Hippocampal formation (tissue), 2 donors: ENCODE data around the gene IWS1.
"Not testable (repeated sequence)": the region's sequence is repeated elsewhere in the genome, so short reads cannot be mapped to it uniquely, and the experiment has no call there.

Experiments used
- DNase-seq, 2 donors: peaks; one replicate each; lab custom pipeline; 2025; lab: John Stamatoyannopoulos, UW

IWS1 gene

DNA sequence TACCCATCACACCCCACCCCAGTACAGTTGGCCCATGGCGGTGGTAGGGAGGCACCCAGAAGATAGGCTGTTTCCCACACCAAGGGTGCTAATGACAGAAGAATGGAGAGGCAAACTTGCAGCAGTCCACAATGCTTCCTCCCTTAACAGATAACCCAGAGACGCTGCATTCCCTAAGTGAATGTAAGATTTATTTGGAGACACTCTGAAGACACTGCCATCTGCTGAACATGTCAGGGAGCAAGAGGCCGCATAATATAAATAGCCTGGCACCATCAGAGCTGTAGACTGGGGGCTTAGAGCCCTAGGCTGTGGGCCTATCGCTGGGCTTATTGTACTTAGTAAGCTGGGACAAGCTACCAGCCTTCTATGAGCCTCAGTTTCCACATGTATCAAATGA lies 2.2 kb upstream of the IWS1 start:
- no peak for DNase-seq

DNA sequence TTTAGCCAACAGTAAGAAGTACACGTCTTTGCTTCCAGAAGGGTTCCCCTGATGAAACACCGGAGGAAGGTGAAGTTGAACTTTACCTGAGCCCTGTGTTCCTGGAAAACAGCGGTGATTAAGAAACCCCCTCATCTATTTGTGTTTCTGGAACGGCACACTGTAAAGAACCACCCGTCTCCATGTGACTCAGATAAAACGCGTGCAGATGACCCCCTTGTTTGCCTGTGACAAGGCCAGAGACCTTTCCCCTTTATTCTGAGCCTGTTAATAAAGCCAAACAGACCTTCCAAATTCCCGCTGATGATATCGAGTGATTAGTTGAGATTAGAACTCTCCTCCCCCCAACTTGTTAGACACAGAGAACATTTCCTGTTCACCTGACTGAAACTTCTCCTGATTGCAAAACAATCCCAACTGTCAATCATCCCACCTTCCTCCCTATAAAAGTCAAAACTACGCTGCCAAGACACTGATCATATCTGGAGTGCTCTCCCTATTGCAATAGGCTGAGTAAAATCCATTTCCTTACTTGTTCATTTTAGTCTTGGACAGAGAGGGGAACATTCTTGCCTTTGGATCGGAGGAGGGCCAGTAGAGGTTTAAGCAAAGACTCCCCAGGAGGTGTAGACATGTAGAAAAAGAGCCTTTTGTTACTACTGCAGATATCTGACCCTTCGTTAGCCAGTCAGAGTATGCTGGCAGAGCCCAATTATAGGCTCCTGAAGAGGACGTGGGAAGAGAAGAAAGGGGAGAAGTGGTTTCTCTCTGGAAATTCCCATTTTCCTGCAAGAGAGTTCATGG lies 914 bp upstream of the IWS1 start:
- DNase-seq = no peak

DNA sequence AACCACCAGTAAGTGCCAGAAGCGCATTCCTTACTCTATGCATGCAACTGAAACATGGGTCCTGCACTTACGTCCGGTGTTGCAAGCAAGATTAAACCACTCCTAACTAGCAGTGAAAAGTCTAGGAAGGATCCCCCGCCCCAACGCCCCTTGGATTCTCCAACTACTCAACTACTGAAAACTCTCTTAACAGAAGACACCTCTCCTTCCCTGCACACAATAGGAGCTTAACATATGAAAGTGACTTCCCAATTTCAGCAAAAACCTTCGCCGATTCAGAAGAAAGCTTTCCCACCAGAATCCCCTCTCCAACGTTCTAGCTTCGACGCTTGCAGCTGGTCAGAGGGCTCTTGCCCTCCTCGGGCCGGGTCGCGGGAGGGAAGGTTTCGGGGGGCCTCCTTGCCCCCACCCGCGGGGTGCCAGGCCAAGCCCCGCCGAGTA lies 578 bp downstream of the IWS1 start:
- DNase-seq = no peak

GRCh38 chr2:127524198-127524834 lies 2.0 kb downstream of the IWS1 start:
- not testable (repeated sequence) for DNase-seq

DNA sequence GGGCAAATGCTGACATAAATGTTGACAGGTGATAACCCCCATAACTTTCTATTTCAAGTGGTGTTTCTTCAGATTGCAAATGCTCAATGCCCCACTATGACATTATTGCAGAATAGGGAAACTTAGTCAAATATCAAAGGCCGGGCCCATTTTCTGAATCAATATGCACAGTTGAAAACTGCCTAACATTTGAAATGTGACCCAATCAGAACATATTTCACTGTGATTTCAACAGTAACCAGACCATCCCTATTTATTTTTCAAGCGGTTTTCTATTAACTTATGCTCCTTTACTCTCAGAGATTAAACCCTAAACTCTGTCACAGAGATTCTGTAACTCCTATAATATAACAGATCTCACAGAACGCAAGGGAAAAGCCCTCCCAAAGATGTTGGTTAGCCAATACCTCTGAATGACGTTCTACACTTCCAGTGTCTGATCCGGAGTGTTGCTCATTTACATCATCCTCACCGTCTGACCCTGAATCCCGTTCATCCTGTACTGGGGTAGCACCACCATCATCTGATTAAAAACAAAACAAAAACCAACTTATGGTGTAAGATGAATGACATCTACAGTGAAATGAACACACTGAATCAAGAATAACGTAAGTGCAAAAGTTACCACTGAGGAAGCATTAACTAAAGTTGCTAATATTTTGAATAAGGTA lies 2.9 kb downstream of the IWS1 start:
- DNase-seq = no peak

GRCh38 chr2:127520424-127520823 lies 5.9 kb downstream of the IWS1 start:
- DNase-seq = no peak

GRCh38 chr2:127517465-127517864 lies 8.8 kb downstream of the IWS1 start:
- DNase-seq = no peak

- DNase-seq = peak; percentile 45 to 74
Observed at GRCh38 chr2:127516041-127516762, 10.1 kb downstream of the IWS1 start.

GRCh38 chr2:127515383-127515915 lies 10.8 kb downstream of the IWS1 start:
- DNase-seq = peak in 1 of 2 donors; percentile 14

- peak; percentile 54 to 70 for DNase-seq
Observed at GRCh38 chr2:127514485-127514884, 11.8 kb downstream of the IWS1 start.

DNA sequence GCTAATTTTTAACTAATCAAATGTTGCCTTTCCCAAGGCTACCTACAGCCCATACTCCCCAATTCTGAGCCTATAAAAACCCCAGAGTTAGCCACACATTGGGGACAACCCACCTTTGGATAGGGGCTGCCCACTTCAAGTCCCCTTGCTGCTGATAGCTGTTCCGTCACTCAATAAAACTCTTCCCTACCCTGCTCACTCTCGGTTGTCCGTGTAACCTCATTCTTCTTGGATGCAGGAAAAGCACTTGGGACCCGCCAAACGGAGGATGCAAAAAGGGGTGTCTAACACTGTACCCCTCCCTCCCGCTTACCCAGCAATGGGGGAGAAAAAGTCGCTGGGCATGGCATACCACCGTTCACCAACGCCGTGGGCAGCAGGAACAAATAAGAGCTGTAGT lies 12.2 kb downstream of the IWS1 start:
- DNase-seq = peak in 1 of 2 donors; percentile 59

DNA sequence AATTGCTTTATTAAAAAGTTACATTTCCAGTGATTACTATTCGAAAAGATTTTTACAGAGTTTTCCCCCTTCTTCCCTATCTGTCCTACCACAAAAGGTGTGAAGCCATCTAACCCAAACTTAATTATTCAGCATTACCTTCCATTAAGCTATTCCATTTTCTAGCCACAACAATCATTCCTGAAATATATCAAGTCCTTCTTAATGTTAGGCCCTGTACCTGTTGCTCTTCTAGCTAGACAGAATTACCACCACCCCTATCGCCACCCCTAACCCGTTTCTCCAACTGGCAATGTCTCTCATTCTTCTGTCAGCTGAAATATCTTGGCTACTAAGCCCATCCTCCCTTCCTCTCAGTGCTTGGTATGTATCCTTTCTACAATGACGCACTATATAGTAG lies 13.9 kb downstream of the IWS1 start:
- no peak for DNase-seq

- DNase-seq = no peak
Observed at GRCh38 chr2:127511917-127512316, 14.4 kb downstream of the IWS1 start.

DNA sequence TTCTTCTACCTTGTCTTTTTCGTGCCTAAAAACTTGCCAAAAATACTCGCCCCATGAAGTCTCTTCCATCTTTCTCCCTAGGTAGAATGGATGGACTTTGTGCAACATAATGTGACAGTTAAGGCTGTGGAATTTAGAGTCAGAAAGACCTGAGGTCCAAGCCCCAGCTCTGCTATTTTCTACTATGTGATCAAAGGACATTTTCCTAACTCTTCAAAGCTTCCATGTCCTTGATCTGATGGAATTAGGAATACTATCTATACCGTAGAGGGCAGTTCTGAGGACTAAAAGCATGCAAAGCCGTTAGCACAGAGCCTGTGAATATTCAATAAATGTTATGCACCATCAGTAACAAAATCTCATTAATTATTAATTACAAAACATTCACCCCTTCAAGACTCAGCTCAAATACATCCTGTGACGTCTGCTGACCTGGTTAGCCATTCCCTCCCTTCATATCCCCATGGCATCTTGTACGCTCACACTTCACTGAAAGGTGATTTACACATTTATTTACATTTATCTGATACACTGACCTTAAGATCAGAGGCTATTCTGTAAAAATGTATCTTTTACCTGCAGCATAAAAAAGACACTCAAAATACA lies 15.1 kb downstream of the IWS1 start:
- no peak for DNase-seq

- no peak for DNase-seq
Observed at GRCh38 chr2:127510073-127510472, 16.2 kb downstream of the IWS1 start.

GRCh38 chr2:127508631-127509034 lies 17.7 kb downstream of the IWS1 start:
- DNase-seq = peak; percentile 60 to 76

DNA sequence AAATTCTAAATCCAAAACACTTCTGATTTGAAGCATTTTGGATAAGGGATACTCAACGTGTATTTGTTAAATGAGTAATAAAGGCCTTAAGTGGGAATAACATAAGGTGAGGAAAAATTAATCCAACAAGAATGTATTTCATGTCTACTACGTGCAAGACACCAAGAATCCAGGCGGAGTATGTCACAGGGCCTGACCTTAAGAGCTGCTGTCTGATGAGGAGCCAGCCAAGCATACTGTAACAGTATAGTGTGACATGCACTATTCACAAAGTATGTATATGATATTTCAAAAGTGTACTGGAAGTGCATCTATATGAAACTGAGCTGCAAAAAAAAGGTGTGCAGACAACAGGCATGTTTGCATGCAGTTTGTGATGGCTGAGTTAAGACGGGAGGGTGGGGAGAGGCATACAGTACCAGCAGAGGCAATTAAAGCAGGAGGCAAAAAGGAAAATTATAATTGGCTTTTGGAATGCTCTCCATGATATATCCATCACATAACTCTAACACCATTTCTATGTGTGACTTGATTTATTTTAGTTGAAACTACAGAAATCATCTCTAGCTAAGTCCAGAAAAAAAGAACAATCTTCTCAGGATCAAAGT lies 18.2 kb downstream of the IWS1 start:
- no peak for DNase-seq

DNA sequence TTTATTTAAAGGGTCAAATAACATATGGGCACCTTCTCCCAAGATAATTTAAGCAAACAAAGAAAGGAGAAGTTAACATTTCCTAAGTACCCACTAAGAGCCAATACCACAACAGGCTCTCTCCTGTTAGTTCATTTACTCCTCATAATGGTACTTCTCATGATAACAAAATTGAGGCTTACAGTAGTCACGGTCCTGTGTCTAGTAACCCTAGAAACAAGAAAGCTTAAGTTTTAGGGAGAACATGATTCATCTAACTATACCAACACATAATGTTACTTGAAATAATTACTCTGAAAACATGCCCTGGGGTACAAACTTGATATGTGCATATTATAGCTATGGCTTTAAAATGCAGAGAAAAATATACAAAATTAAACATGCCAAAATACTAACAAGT lies 19.8 kb downstream of the IWS1 start:
- DNase-seq = no peak

DNA sequence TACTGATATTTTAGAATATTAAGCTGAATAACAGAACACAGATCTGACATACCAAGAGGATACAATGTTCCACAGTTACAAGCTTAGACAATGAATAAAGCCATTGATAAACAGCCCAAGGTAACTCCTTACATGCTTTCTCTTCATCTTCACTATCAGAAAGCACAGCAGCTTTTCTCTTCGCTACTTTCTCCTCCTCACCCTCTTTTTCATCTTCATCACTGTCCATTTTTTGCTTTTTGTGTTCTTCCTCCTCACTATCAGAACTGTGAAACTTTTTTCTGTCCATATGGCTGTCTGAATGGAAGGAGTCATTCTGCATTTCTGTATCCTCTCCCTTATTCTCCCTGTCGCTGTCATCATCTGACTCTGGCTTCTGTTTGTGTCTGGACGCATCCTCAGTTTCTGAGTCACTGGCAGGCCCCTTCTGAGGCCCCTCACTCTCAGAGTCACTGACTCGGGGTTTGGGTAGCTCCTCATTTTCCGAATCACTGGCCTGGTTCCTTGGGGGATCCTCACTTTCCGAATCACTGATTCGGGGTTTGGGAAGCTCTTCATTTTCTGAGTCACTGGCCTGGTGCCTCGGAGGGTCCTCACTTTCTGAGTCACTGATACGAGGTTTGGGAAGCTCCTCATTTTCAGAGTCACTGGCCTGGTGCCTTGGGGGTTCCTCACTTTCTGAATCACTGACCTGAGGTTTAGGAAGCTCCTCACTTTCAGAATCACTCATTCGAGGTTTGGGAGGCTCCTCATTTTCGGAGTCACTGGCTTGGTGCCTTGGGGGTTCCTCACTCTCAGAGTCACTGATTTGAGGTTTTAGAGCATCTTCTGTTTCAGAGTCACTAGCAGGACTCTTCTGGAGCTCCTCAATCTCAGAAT lies 21.5 kb downstream of the IWS1 start:
- DNase-seq = no peak

DNA sequence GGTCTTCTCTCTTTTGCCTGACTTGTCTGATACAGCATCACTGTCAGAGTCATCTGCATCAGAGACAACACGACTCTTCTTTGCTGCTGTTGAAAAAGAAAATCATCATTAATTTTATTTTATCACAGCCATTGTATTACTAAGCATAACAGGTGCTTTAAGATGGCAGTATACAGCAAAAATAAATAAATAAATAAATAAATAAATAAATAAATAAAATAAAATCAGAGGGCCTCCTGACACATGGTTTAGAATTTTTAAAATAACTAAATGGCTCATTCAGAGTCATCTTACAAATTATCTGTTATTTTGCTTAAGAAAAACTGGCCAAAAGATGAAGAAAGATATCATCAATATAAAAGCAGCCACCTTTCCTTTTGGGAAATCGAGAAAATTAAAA lies 22.8 kb downstream of the IWS1 start:
- DNase-seq = no peak
